Loucy (cell line): ENCODE measurements around the gene NEBL.
"Not testable (repeated sequence)": the region's sequence is repeated elsewhere in the genome, so short reads cannot be mapped to it uniquely, and the experiment has no call there.

Experiments
- H2AFZ ChIP-seq: fragments of 200-600 bp; sonication (generic); 2 replicates; pipeline ENCODE4 v1.6.0; 2016; ENCODE audit warnings: antibody characterized with exemption, mild to moderate bottlenecking, low read length, moderate library complexity
- H3F3A ChIP-seq: fragments of 200-600 bp; 2 replicates; pipeline ENCODE4 v1.6.0; 2016; ENCODE audit warnings: antibody characterized with exemption, low read depth, mild to moderate bottlenecking
- H3K27me3 ChIP-seq: fragments of 200-600 bp; sonication (generic); 2 replicates; pipeline ENCODE4 v1.6.1; 2014; ENCODE audit warnings: low read length, mild to moderate bottlenecking; ENCODE audit not compliant: insufficient read depth, poor library complexity, severe bottlenecking
- H3K36me3 ChIP-seq: fragments of 200-600 bp; sonication (generic); 2 replicates; pipeline ENCODE4 v1.6.1; 2016; ENCODE audit warnings: low read length; ENCODE audit not compliant: insufficient read depth
- H3K4me1 ChIP-seq: fragments of 200-600 bp; sonication (generic); 2 replicates; pipeline ENCODE4 v1.5.1; 2014; ENCODE audit warnings: low read length, mild to moderate bottlenecking; ENCODE audit not compliant: insufficient read depth, poor library complexity, severe bottlenecking
- H3K4me2 ChIP-seq: fragments of 200-600 bp; sonication (generic); 2 replicates; pipeline ENCODE4 v1.6.0; 2014; ENCODE audit warnings: antibody characterized with exemption, low read length, low read depth, mild to moderate bottlenecking; ENCODE audit not compliant: poor library complexity, severe bottlenecking
- H3K4me3 ChIP-seq: fragments of 200-600 bp; sonication (generic); 2 replicates; pipeline ENCODE4 v1.5.1; 2014; ENCODE audit warnings: low read length, mild to moderate bottlenecking, mixed read lengths; ENCODE audit not compliant: poor library complexity, severe bottlenecking
- H3K79me2 ChIP-seq: fragments of 200-600 bp; sonication (generic); 2 replicates; pipeline ENCODE4 v1.6.1; 2014; ENCODE audit warnings: low read length; ENCODE audit not compliant: insufficient read depth
- H3K9ac ChIP-seq: fragments of 200-600 bp; sonication (generic); 2 replicates; pipeline ENCODE4 v1.6.0; 2014; ENCODE audit warnings: mild to moderate bottlenecking, low read depth, low read length, moderate library complexity; ENCODE audit not compliant: poor library complexity, severe bottlenecking
- H3K9me2 ChIP-seq: fragments of 200-600 bp; sonication (generic); replicated peaks from 2 replicates; pipeline ENCODE4 v1.6.1; 2016; ENCODE audit warnings: low read depth, low read length, mixed read lengths
- H3K9me3 ChIP-seq: fragments of 200-600 bp; sonication (generic); 2 replicates; pipeline ENCODE4 v1.6.1; 2014; ENCODE audit warnings: mild to moderate bottlenecking, antibody characterized with exemption, low read length, low read depth; ENCODE audit not compliant: insufficient read depth
- H4K20me1 ChIP-seq: fragments of 200-600 bp; sonication (generic); 2 replicates; pipeline ENCODE4 v1.6.0; 2014; ENCODE audit warnings: antibody characterized with exemption, low read length, mild to moderate bottlenecking; ENCODE audit not compliant: insufficient read depth, poor library complexity, severe bottlenecking
- CTCF ChIP-seq: fragments of 200-600 bp; sonication (generic); conservative IDR thresholded peaks from 2 replicates; pipeline ENCODE4 v1.5.1; 2014; ENCODE audit warnings: mild to moderate bottlenecking, antibody characterized with exemption, low read length
- EZH2phosphoT487 ChIP-seq: fragments of 200-600 bp; IDR thresholded peaks from 2 replicates; pipeline ENCODE4 v1.6.1; 2018; ENCODE audit warnings: antibody characterized with exemption, mild to moderate bottlenecking, moderate library complexity, borderline replicate concordance

NEBL gene

GRCh38 chr10:20897146-20897825 is at the start of gene NEBL:
TSS of gene NEBL (minus strand) at chr10:20897311. CDS start at chr10:20897205, 106 bp downstream.
- no peaks in the 10 kb centered on the region for H3K4me1 ChIP-seq
- no peak within 1 kb of the TSS for H3K9ac ChIP-seq
- H3K9me2 ChIP-seq, result no peaks in the 10 kb centered on the region
- no peak for TF ChIP-seq EZH2phosphoT487
- TF ChIP-seq CTCF, result no peak
- no peaks in the 10 kb centered on the region for H3K36me3 ChIP-seq
- no peak within 1 kb of the TSS for H3K4me2 ChIP-seq
- no peak within 1 kb of the TSS for H2AFZ ChIP-seq
- no peaks in the 10 kb centered on the region for H3K27me3 ChIP-seq
- no peaks in the 10 kb centered on the region for H3K9me3 ChIP-seq
- no peak within 1 kb of the TSS for H3K4me3 ChIP-seq
- H3K79me2 ChIP-seq, result no peaks in the 10 kb centered on the region
- no peaks in the 10 kb centered on the region for H3F3A ChIP-seq
- H4K20me1 ChIP-seq, result no peaks in the 10 kb centered on the region

- no peaks in the 10 kb centered on the region for H3K9me2 ChIP-seq
- H3K27me3 ChIP-seq, result no peaks in the 10 kb centered on the region
- H3K9ac ChIP-seq, result no peak overlapping the region
- H3K4me3 ChIP-seq, result no peak overlapping the region
- no peaks in the 10 kb centered on the region for H3K9me3 ChIP-seq
- H3K79me2 ChIP-seq, result no peaks in the 10 kb centered on the region
- no peak overlapping the region for H2AFZ ChIP-seq
- H3F3A ChIP-seq, result no peaks in the 10 kb centered on the region
- no peaks in the 10 kb centered on the region for H3K36me3 ChIP-seq
- TF ChIP-seq CTCF (no peak), EZH2phosphoT487 (no peak)
- H3K4me2 ChIP-seq, result no peak overlapping the region
- H3K4me1 ChIP-seq, result no peaks in the 10 kb centered on the region
- no peaks in the 10 kb centered on the region for H4K20me1 ChIP-seq
Measured at GRCh38 chr10:20945546-20946332, 48.6 kb upstream of the NEBL start.

- H3K9me2 ChIP-seq, result no peaks in the 10 kb centered on the region
- H3K4me2 ChIP-seq, result no peak overlapping the region
- no peaks in the 10 kb centered on the region for H3K4me1 ChIP-seq
- H3K9ac ChIP-seq, result no peak overlapping the region
- no peaks in the 10 kb centered on the region for H3F3A ChIP-seq
- H3K79me2 ChIP-seq, result no peaks in the 10 kb centered on the region
- no peaks in the 10 kb centered on the region for H3K36me3 ChIP-seq
- H3K27me3 ChIP-seq, result no peaks in the 10 kb centered on the region
- TF ChIP-seq CTCF (no peak), EZH2phosphoT487 (no peak)
- no peaks in the 10 kb centered on the region for H4K20me1 ChIP-seq
- no peak overlapping the region for H3K4me3 ChIP-seq
- no peak overlapping the region for H2AFZ ChIP-seq
- no peaks in the 10 kb centered on the region for H3K9me3 ChIP-seq
Measured at GRCh38 chr10:20944789-20945502, 47.8 kb upstream of the NEBL start.

- H3K27me3 ChIP-seq, H3K4me2 ChIP-seq, H3K9me3 ChIP-seq, H3K4me3 ChIP-seq, H3F3A ChIP-seq, H3K9me2 ChIP-seq, H2AFZ ChIP-seq, H3K4me1 ChIP-seq, H3K9ac ChIP-seq, H3K79me2 ChIP-seq, H4K20me1 ChIP-seq, H3K36me3 ChIP-seq: not testable (repeated sequence)
Measured at GRCh38 chr10:20939414-20939813, 42.3 kb upstream of the NEBL start.
